GM18526 (cell line): Measurements from ENCODE around the gene WHRN.

Experiments used
- POLR2A ChIP-seq: IDR thresholded peaks from 3 replicates; pipeline ENCODE4 v1.6.1; 2011; ENCODE audit not compliant: insufficient read length; ENCODE audit errors: extremely low read depth

The WHRN gene

DNA sequence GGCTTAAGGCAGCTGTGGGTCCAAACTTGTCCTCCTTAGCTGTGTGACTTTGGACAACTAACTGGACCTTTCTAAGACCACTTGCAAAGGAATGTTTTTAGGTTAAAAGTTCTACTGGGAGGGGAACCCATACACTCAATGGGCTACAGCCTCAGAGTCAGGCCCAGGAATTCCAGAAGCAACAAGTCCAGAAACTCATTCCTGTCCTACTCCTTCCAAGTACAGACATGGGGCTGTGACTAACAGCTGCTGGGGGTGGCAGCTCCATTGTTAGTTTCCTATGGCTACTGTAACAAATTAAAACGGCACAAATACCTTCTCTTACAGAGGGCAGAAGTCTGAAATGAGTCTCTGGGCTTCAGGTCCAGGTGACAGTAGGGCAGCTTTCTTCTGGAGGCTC, 105.1 kb downstream of the WHRN start:
- TF ChIP-seq POLR2A = no peak

DNA sequence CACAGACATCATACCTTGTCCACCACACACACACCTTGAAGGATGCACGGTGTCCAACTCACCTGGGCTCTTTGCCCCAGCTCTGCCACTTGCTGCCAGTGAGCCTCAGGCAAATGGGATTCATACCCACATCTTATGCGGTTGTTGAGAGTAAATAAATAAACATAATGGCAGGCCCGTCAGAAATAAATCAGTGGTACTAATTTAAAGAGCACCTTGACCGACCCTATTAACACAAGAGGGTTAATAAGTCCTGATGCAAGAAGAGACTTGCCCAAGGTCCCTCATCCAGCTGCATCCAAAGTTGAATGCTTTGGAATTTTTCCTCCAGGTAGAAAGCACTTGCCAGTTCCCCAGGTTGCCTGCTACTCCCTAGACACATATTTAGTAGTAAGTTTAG, 105.9 kb downstream of the WHRN start:
- no peak for TF ChIP-seq POLR2A

DNA sequence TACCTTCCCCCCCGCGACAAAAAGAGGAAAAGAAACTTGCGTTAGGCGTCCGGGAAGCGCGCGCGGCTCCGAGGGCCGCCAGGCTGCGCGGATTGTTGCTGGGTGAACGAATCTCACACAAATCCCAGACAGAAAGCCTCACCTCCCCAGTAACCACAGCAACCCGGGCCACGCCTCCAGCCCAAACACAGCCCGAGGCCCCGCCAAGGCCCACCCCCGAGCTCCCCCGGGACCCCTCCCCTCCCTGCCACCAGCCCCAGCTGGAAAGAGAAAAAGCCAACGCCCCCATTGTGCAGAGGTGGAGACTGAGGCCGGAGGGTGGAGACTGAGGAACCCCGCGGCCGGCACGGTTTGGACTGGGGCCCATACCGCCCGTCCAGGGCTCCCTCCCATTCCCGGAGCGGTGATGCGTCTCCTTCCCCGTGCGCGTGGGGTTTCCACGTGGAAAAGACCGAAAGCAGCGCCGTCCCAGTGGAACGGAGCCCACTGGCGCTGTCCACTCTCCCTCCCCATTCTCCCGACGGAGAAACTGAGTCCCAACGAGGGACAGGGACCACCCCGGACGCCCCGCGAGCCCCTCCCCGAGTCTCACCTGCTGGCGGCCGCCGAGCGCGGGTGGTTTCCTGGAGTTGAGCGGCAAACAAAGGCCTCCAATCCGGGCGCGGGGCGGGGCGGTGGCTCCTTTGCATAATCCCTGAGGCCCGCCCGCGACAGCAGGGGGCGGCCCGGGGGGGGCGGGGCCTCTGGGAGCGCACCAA, 107.2 kb downstream of the WHRN start:
- TF ChIP-seq POLR2A = peak; percentile 44

DNA sequence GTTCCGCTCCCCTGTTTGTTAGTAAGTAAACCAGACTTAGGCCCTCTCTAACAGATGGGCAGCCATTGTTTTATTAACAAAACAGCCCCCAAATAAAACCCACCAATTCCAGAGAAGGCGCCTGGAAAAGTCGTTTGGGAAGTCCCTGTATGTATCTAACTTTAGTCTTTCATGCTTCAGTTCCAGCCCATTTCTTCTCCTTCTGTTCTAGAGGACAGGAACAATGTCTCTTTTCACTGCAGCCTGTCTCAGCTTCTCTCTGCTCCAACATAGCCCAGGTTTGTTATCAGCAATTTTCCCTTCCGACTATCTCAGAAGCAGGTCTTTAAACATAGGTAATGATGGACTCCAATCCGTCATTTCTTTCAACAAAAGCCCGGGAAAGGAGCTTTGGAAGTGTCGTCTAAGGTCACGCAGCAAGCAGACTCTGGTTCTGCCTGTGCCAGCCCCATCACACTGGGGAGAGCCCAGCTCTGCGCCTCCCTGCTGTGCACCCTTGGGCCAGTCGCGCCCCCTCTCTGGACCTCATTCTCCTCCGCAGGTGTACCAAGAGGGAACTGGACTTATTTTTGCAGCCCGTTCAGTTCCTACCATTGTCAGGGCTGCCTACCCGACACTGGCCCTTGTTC, 107.9 kb downstream of the WHRN start:
- TF ChIP-seq POLR2A = peak; percentile 21

DNA sequence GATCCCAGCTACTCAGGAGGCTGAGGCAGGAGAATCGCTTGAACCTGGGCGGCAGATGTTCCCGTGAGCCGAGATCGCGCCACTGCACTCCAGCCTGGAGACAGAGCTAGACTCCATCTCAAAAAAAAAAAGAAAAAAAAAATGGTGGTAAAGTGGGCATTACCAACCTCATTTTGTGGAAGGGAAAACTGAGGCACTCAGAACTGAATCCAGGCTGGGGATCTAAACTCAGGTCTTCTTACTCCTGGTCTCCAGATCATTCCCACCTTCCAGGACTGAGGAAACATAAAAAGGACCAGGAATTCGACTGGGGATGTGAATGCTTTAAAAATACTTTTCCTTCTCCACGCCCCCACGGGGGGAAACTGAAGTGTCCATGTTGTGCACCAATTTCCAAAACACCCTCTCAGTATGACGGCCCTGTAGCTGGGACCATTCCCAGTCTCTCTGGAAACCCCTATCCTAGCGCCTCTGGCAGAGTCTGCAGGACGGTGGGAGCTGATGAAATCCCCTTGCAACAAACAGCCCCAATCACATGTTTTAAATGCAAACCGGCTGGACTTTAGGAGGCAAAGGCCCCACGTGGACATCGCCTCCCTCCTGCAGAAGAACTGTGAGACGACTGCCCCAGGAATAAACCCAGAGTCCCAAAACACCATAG, 108.6 kb downstream of the WHRN start:
- no peak for TF ChIP-seq POLR2A

DNA sequence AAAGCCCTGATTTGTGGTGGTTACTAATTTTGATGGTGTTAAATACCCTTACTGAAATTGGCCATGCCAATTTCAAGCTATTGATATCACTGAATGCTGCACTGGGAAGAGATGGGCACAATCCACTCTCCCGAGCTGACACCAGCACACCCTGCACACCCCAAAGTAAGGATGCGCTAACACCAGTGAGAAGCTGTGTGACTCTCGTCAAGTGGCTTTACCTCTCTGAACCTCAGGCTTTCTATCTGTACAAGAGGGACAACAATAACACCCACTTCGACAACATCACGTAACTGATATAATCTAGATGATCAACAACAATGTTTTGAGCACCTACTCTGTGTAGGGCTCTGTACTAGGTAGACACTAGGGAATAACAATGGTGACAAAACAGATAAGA, 109.5 kb downstream of the WHRN start:
- no peak for TF ChIP-seq POLR2A

DNA sequence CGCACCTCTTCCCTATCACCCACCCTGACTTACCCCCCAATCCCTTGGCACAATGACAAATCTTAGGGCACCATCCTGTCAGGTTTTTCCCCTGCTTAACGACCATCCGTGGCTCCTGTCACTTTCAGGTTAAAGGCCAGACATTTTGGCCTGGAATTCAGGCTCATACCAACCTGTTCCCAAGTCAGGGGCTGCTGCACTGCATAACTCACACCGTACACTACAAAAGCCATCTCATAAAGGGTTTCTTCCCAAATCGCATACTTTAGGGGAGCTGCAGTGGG, 110.0 kb downstream of the WHRN start:
- TF ChIP-seq POLR2A = no peak

DNA sequence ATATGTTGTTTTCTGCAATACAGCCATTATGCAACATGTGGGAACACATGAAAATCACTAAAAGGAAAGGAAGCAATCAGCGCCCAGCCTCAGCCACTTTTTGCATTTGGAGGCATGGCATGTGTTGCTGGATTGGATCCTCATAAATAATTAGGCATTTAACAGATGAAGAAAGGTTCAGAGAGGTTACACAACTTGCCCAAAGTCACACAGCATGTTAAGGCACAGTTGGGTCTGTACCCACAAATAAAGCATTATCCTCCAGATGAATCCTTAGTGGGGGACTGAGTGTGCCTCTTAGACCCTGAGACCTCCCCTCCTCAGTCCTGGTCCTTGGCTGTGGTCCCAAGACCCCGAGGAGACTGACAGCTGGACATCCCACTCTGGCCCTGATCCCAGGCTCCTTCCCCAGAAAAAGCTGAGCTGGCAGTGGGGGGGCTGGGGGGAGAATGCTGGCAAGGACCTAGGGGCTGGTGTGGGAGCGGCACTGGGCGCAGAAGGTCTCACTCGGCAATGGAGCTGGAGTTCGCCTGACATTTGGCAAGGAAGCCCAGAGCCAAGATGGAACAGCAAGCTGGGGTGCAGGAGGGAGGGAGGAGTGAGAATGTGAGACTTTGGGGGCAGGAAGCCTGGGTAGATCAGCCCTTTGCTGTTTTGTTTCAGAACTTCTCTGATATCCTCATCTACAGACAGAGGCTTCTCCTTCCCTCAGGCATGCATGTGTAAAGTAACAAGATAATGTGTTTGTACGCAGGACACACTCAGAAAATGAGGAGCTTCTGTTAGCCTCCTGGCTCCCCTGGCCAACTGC, 110.5 kb downstream of the WHRN start:
- TF ChIP-seq POLR2A = no peak

DNA sequence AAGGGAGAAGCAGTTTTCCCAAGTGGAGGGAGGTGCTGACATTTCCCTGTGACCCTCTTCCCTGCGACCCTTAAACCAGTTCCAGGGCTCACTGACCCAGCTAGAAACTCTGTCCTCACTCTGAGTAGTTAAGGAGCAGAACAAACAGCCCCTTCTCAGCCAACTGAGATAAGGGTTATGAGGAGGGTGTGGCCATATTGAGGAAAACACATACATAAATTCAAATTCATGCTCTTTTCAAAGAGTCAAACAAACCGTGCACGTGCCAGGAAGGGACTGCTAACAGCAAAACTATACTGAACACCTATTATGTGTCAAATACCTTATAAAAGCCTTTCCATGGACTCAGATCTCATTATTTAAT, 112.5 kb downstream of the WHRN start:
- no peak for TF ChIP-seq POLR2A

DNA sequence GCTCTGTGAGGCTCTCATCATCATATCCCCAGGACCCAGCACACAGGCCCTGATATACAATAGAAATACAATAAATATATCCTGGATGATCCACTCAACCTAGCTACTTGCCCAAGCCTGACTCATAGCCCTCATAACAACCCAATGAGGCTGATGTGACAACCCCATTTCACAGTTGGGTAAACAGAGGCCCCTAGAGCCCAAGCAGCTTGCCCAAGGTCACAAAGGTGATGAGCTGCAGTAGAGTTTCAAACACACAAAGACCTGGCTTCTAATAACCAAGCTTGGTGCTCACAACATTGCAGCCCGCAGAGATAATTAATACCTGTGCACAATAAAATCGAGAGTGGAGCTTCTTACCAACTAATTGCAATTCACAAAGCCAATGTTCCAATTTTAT, 114.3 kb downstream of the WHRN start:
- no peak for TF ChIP-seq POLR2A

DNA sequence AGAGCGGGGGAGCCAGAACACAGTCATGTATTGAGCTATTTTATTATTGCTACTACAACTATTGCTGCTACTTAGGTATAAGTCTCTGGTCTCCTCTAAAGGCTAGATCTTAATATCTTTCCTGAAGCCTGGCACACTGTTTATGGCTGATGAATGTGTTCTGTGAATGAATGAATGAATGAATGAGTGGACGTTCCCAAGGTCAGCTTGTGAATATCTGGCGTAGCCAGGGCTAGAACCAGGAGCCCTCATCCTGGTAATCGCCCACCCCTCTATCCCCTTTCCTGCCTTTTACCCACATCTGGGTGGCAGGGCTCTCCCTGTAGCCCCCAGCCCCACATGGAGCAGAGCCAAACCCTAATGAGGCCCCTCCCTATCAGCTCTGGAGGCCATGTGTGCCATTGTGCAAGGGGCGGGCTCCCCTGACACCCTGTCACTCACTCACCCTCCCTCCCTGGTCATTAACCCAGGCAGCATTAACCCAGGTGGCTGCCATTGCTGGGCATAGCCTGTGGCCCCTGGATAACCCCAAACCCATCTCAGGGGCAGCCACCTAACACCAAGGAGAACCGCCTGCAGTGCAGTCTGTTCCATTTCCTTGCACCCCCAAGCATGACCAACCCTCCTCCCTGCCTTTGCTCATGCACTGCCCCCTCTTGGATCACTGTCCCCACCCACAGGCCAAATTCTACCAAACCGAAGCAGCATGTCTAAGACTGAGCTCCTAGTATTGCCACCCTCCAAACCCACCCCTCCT, 115.5 kb downstream of the WHRN start:
- TF ChIP-seq POLR2A = peak; percentile 2

DNA sequence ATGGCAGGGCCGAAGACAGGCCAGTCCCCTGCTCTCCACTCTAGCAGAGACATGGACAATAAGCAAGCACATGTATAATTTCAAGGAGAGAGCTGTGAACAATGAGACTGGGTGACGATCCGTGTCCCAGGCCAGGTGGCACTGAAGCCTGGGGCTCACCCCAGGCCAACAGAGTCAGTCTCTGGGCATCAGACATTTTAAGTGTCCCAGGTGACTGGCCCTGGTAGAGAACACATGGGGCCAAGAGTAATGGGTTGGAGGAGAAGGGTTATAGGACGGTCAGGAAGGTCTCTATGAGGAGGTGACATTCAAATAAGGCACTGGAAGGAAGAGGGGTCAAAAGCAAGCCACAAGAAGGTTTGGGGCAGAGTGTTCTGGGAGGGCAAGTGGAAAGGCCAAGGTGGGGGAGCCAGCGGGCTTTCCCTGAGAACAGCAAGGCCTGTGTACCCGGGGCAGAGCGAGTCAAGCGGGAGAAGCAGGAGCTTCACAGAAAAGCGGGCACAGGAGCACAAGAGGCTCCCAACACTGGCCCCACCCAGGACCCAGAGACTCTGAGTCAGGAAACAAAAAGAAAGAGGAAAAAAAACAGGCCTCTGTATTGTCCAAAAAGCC, 116.4 kb downstream of the WHRN start:
- TF ChIP-seq POLR2A = no peak

DNA sequence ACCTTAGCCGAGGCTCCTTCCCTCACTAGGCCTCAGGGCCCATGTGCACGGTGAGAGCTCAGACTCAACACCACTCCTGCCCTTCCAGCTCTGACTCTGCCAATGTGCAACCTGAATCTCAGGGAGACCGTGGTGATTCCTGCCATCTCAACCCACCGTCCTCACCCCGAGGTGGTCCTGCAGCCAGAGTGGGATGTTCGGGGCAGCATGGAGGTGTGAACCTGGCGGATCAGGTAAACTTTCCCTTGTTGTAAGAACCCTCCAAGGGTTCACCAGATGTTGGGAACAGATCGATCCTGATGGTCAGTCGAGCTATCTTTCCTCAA, 117.0 kb downstream of the WHRN start:
- TF ChIP-seq POLR2A = no peak

DNA sequence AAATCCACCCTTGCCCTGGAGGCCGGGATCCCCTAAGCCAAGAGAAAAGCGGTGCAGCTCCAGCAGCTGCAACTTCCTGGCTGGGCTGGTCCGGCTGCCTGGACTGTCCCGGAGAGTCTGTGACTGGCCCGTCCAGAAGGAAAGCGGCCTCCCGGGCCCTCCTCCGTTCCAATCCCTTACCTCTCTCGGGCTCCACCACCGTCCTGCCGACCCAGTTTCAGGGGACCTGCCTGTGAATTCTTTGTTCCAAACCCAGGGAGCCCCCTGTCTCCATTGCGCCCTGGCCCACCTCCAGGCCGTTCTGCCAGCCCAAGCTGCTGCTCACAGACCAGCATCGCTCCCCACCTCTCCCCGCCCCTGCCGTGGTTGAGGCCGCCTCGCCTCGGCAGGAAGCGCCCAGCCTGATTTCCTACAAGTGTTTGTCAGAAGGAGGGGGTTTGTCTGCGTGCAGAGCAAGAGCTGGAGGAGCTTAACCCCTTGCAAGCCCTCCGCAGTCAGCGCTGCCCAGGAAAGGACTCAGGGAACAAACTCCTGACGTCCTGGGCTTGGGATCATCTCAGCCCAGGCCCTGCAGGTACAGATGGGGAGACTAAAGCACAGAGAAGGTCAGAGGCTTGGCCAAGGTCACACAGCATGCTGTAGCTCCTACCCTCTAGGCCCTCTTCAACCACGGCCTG, 117.5 kb downstream of the WHRN start, which contains the start of gene AKNA:
AKNA (minus strand) TSS at position 303 of the 677 bp plus-strand sequence. CDS start 6,649 bp downstream, outside the sequence.
- peak; percentile 92 for TF ChIP-seq POLR2A
